Measurements from ENCODE around the gene GMFB.

DNA sequence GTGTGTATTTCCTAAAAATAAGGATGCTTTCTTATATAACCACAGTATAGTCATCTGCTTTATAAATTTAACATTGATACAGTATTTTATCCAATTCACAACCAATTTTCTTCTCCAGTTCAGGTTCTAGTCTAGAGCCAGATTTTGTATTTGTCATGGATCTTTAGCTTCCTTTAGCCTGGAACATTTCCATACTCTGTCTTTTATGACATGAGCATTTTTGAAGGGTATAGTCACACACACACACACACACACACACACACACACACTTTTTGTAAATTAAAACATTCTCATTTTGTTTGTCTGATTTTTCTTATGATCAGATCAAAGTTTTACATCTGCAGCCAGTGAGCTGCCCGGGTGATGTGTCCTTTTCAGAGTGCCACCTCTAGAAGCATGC, 46.3 kb upstream of the GMFB start:
- TF ChIP-seq POLR2A (IDR thresholded peaks at IDR 0.05) (no peak), EP300 (IDR thresholded peaks at IDR 0.05) (no peak), POLR2AphosphoS5 (IDR thresholded peaks at IDR 0.05) (no peak)
- TF ChIP-seq, protein P1, sequence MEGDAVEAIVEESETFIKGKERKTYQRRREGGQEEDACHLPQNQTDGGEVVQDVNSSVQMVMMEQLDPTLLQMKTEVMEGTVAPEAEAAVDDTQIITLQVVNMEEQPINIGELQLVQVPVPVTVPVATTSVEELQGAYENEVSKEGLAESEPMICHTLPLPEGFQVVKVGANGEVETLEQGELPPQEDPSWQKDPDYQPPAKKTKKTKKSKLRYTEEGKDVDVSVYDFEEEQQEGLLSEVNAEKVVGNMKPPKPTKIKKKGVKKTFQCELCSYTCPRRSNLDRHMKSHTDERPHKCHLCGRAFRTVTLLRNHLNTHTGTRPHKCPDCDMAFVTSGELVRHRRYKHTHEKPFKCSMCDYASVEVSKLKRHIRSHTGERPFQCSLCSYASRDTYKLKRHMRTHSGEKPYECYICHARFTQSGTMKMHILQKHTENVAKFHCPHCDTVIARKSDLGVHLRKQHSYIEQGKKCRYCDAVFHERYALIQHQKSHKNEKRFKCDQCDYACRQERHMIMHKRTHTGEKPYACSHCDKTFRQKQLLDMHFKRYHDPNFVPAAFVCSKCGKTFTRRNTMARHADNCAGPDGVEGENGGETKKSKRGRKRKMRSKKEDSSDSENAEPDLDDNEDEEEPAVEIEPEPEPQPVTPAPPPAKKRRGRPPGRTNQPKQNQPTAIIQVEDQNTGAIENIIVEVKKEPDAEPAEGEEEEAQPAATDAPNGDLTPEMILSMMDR (IDR thresholded peaks at IDR 0.05), result no peak

All from stomach (tissue), 4 donors.